ENCODE results near the gene SEMA7A. TPM values are rescaled to one million over a fixed set of nuclear protein-coding genes. Genes with fewer than 3 reads are reported as not detected.

SEMA7A gene, protein sequence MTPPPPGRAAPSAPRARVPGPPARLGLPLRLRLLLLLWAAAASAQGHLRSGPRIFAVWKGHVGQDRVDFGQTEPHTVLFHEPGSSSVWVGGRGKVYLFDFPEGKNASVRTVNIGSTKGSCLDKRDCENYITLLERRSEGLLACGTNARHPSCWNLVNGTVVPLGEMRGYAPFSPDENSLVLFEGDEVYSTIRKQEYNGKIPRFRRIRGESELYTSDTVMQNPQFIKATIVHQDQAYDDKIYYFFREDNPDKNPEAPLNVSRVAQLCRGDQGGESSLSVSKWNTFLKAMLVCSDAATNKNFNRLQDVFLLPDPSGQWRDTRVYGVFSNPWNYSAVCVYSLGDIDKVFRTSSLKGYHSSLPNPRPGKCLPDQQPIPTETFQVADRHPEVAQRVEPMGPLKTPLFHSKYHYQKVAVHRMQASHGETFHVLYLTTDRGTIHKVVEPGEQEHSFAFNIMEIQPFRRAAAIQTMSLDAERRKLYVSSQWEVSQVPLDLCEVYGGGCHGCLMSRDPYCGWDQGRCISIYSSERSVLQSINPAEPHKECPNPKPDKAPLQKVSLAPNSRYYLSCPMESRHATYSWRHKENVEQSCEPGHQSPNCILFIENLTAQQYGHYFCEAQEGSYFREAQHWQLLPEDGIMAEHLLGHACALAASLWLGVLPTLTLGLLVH
- total RNA-seq, result 59.2 TPM

DNA sequence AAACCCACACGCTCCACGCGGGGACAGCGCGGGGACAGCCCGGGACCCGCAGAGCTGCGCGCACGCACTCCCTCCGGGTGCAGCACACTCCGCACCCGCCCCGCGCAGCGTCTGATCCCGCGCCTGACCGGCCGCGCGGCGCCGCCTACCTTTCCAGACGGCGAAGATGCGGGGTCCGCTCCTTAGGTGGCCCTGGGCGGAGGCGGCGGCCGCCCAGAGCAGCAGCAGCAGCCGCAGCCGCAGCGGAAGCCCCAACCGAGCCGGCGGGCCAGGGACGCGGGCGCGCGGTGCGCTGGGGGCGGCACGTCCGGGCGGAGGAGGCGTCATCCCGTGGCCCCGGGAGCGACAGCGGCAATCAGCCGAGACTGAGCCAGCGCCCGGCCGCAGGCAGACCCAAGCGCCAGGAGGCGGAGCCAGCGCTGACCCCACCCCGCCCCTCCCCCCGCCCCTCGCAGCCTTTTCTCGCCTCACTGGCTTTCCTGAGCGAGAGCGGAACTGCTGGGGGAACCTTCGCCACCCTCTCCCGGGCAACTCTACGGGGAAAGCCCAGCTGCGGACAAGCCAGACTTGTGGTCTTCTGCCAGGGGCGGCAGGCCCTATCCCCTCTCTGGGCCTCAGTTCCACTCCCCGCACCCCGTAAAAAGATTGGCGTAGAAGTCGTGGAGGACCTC is at the start of gene SEMA7A:
TSS of gene SEMA7A (minus strand) at position 367 of the 671 bp plus-strand sequence. CDS start at position 327, 40 bp downstream.

DNA sequence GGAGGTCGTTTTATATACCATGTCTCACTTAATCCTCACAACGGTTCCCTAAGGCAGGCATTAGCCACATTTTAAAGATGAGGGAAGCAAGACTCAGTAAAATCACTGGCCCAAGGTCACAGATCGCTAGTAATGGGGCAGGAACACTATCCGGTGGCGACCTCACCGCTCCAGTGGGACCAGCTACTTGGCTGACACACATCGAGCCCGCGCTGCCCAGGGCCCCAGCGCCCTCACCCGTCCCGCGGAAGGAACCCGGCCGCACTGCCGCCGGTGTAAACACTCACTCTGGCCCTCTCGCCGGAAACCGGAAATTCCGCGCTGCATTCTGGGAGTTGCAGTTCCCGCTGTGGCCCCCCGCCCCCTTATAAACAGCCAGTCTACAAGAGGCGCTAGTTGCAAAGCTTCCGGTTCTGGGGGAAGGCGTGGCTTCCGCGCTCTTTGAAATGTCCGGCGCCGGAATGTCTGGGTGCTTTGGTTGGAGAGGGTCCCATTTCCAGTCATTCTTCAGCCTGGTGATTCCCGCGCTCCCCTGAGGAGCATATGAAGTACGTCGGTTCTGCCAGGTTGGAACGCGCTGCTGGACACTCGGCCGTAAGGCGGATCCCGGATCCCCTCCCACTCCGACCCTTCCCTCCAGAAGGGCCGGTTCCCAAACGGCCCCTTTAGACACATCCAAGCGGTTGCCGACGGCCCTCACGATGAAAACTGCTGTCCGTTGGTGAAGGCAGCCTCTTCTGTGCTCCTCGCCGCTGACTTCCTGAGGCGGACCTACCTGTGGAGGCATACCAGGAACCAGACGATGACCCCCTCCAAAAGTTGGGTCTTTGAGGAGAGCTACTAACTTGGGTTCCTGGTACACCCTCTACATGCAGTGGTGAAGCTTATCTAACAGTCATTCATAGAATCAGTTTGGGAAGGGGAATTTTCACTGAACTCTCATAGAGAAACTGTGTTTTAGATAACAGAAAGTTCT is 27.4 kb upstream of the SEMA7A start, which contains the start of gene UBL7:
TSS of gene UBL7 (minus strand) at position 290 of the 976 bp plus-strand sequence. CDS start 2,293 bp downstream, outside the sequence.

DNA sequence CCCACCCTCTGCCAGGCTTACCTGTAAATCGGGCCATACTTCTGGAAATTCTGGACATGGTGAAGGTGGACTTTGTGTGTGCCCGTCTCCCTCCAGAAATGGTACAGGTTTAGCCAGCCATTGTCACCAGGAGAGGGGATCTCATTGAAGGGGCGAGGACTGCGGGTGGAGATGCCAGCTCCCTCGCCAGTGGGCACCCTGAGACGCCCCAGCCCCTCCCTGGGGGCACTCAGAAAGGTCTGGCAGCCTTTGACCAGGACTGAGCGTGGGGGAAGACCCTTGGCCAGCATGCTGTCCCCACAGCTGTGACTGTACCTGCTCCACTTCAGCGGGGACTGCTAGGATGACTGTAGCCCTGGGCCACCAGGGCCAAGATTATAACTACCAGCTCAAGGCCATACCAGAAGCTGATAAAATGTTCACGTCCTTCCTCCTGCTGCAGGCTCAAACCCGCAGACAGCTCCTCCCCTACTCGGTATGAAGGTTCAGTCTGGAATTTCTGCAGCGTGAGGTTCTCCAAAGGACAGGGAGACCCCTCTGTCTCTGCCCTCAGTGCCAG is 66.4 kb downstream of the SEMA7A start, which contains the start of gene CYP11A1:
TSS of gene CYP11A1 (minus strand) at position 351 of the 559 bp plus-strand sequence. CDS start at position 290, 61 bp downstream.

Small RNAs within 50 kb of the gene (small RNA-seq; reads per million reads assigned to genes)
- not detected for gene MIR6881 (ENCODE audit: low replicate concordance)

Other genes with a start within 250 kb of the SEMA7A start
- 3.1 TPM for gene STRA6, start 231.2 kb downstream of the SEMA7A start, total RNA-seq
- 0.31 TPM for gene CCDC33, start 197.6 kb downstream of the SEMA7A start, total RNA-seq
- not detected for gene CYP11A1, start 66.3 kb downstream of the SEMA7A start, total RNA-seq
- gene UBL7, start 27.2 kb upstream of the SEMA7A start, total RNA-seq, result 30.4 TPM
- 18.2 TPM for gene ARID3B, start 107.3 kb upstream of the SEMA7A start, total RNA-seq
- 59.2 TPM for gene CLK3, start 181.9 kb upstream of the SEMA7A start, total RNA-seq

Data from parietal lobe (tissue), 2 donors.